OCI-LY3 (cell line): ENCODE measurements around the gene NAA10.

Experiments
- EZH2phosphoT487 ChIP-seq: fragments of 200-600 bp; shearing (Covaris generic); IDR thresholded peaks from 2 replicates; pipeline ENCODE4 v1.6.1; 2018; ENCODE audit warnings: antibody characterized with exemption, mixed run types, low read depth
- TF ChIP-seq, protein P1 (sequence below): fragments of 200-600, 300-600 bp; sonication (generic); IDR thresholded peaks from 2 replicates; pipeline ENCODE4 v1.5.1; 2014; ENCODE audit warnings: antibody characterized with exemption, low read length, low read depth

DNA sequence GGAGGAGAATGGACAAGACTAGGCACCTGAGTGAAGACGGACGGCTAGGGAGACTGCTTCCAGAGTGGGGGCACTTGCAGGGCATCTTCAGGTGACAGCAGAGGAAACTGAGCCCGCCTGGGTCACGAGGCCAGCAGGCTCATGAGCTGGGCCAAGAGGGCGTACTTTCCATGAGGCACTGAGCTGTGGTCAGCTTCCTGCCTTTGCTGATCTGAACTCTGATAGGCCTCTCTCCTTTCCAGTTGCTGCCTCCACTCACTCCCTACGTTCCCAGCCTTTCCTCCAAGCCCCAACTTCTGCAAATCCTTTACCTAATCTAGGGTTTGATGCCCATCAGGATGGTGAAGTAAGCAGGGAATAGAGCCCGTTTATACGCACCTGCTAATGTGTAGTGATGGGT is 47.5 kb downstream of the NAA10 start:
- TF ChIP-seq EZH2phosphoT487, result no peak
- TF ChIP-seq, protein P1, sequence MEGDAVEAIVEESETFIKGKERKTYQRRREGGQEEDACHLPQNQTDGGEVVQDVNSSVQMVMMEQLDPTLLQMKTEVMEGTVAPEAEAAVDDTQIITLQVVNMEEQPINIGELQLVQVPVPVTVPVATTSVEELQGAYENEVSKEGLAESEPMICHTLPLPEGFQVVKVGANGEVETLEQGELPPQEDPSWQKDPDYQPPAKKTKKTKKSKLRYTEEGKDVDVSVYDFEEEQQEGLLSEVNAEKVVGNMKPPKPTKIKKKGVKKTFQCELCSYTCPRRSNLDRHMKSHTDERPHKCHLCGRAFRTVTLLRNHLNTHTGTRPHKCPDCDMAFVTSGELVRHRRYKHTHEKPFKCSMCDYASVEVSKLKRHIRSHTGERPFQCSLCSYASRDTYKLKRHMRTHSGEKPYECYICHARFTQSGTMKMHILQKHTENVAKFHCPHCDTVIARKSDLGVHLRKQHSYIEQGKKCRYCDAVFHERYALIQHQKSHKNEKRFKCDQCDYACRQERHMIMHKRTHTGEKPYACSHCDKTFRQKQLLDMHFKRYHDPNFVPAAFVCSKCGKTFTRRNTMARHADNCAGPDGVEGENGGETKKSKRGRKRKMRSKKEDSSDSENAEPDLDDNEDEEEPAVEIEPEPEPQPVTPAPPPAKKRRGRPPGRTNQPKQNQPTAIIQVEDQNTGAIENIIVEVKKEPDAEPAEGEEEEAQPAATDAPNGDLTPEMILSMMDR, result no peak
